ENCODE results near the gene UROS. TPM values are rescaled to one million over a fixed set of nuclear protein-coding genes. Genes with fewer than 3 reads are reported as not detected.

The UROS gene
- polyA plus RNA-seq, 1 of the 3 experiments (the other 2 are of a cell fraction): 49.2 TPM

- Histone ChIP-seq H3K4me1 (ENCODE audit: control insufficient read depth in 1 of 2, insufficient read depth in 2 of 2, low read depth in 1 of 2, low read length in 1 of 2) (no peaks in the 10 kb centered on the region), H4K20me1 (ENCODE audit: insufficient read depth) (no peaks in the 10 kb centered on the region), H3K9me2 (no peaks in the 10 kb centered on the region), H3K4me3 (ENCODE audit: low read depth in 2 of 2, low read length in 1 of 2) (no peak within 1 kb of the TSS), H3K27ac (ENCODE audit: low read depth in 2 of 2, low read length in 1 of 2) (no peak within 1 kb of the TSS), H3K9me3 (no peaks in the 10 kb centered on the region), H2AFZ (ENCODE audit: low read depth) (no peak within 1 kb of the TSS), H3K36me3 (replicated peaks in 1 of 2; ENCODE audit: control insufficient read depth in 1 of 2, insufficient read depth in 2 of 2, low read length in 1 of 2) (no peaks in the 10 kb centered on the region), H3F3A (replicated peaks; ENCODE audit: insufficient read depth) (no peaks in the 10 kb centered on the region), H3K9ac (no peak within 1 kb of the TSS), H3K27me3 (ENCODE audit: insufficient read depth) (no peaks in the 10 kb centered on the region), H3K79me2 (ENCODE audit: insufficient read depth) (no peaks in the 10 kb centered on the region), H3K4me2 (no peak within 1 kb of the TSS)
- POLR2A ChIA-PET: no interaction called here
- TF ChIP-seq MXI1 (IDR thresholded peaks at IDR 0.05; ENCODE audit: low read depth, low read length): no peak
- no peak for TF ChIP-seq RCOR1 (IDR thresholded peaks at IDR 0.05; ENCODE audit: low read length)
- no peak for TF ChIP-seq TEAD4 (IDR thresholded peaks at IDR 0.05; ENCODE audit: borderline replicate concordance, insufficient read depth)
- TF ChIP-seq CHD2 (IDR thresholded peaks at IDR 0.05; ENCODE audit: low read length, partially characterized antibody): no peak
- no peak for TF ChIP-seq RFX5 (IDR thresholded peaks at IDR 0.05; ENCODE audit: low read length)
- TF ChIP-seq FOXM1 (IDR thresholded peaks at IDR 0.05; ENCODE audit: low read depth): no peak
- no peak for TF ChIP-seq YY1 (IDR thresholded peaks at IDR 0.05; ENCODE audit: low read depth)
- TF ChIP-seq USF2 (IDR thresholded peaks at IDR 0.05; ENCODE audit: borderline replicate concordance, low read depth, low read length): no peak
- no peak for TF ChIP-seq PBX3 (IDR thresholded peaks at IDR 0.05)
- no peak for TF ChIP-seq EZH2phosphoT487 (IDR thresholded peaks at IDR 0.05; ENCODE audit: borderline replicate concordance, low read depth)
- no peak for TF ChIP-seq MEF2A (IDR thresholded peaks at IDR 0.05; ENCODE audit: borderline replicate concordance, low read depth)
- TF ChIP-seq NRF1 (IDR thresholded peaks at IDR 0.05; ENCODE audit: low read depth, low read length): no peak
- TF ChIP-seq SMC3 (IDR thresholded peaks at IDR 0.05; ENCODE audit: low read depth, low read length): no peak
- no peak for TF ChIP-seq TAF1 (IDR thresholded peaks at IDR 0.05; ENCODE audit: borderline replicate concordance, low read depth, low read length)
- TF ChIP-seq CTCF (IDR thresholded peaks at IDR 0.05): no peak
- DNase-seq: no peak
- 79% methylated on average over 11 of the region's 26 CpGs for WGBS (ENCODE audit: low lambda C conversion rate)
- CTCF ChIA-PET: no interaction called here
Measured at GRCh38 chr10:125775491-125776106, 47.5 kb downstream of the UROS start, which contains the start of gene MMP21. TSS of gene MMP21 (minus strand) at chr10:125775821. CDS start at chr10:125775821, 0 bp downstream.
